ENCODE results near the gene ASTN1. TPM values are rescaled to one million over a fixed set of nuclear protein-coding genes. Genes with fewer than 3 reads are reported as not detected.

ASTN1 gene
- total and polyA plus RNA-seq, 9 of the 15 experiments (the other 6 are each of a cell fraction or from before 2014, with no cell fraction given): 0.05 to 0.22 (median 0.18) TPM

DNA sequence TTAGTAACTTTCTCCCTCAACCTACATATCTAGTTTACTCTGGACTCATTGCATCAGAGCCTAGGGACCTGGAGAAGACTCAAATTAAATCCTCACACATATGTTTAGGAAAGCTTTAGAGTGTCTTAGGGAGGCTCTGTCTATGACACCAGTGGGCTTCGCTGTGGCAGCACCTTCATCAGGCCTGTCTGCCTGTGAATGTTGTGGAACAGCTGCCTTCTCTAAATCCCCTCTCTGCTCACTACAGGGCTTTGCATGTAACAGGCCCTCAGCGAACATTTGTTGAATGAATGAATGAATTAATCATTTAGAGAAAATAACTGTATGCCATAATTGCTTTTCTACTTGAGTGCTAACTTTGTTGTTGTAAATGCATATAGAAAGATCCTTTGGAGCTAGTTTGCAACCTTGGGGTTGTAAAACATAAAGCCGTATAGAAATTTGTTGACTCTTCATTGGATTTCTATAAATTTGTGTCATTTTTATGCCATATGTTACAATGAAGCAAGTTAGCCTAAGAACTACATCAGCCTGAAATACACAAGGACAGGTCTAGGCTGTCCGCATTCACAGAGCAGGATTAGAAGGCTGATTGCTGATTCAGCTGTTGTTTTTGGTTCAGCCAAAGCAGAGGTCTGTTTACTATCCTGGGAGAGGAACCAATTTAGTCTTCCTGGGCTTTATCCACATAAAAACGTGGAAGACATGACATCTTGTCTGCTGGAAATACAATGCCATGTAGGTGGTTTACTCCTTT, 238.0 kb downstream of the ASTN1 start (continued):
- TF ChIP-seq, protein P1, sequence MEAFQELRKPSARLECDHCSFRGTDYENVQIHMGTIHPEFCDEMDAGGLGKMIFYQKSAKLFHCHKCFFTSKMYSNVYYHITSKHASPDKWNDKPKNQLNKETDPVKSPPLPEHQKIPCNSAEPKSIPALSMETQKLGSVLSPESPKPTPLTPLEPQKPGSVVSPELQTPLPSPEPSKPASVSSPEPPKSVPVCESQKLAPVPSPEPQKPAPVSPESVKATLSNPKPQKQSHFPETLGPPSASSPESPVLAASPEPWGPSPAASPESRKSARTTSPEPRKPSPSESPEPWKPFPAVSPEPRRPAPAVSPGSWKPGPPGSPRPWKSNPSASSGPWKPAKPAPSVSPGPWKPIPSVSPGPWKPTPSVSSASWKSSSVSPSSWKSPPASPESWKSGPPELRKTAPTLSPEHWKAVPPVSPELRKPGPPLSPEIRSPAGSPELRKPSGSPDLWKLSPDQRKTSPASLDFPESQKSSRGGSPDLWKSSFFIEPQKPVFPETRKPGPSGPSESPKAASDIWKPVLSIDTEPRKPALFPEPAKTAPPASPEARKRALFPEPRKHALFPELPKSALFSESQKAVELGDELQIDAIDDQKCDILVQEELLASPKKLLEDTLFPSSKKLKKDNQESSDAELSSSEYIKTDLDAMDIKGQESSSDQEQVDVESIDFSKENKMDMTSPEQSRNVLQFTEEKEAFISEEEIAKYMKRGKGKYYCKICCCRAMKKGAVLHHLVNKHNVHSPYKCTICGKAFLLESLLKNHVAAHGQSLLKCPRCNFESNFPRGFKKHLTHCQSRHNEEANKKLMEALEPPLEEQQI (IDR thresholded peaks at IDR 0.05): no peak
- no peak for TF ChIP-seq MTA2 (IDR thresholded peaks at IDR 0.05; ENCODE audit: low read depth)

DNA sequence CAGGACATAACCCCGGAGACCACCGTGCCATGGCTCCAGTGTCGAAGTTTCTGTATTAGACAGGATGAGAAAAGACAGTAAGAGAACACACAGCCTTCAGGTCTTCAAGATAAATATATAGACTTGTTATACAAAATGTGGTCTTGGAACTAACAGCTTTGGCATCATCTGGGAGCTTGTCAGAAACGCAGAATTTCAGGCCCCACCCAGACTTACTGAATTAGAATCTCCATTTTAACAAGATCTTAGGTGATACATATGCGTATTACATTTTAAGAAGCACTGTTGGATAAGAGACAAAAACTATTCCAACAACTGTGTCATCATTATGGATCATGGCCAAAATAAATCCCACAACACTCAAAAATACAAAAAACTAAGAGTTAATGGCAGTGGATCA, 239.3 kb downstream of the ASTN1 start:
- ChIA-PET CTCF (ENCODE audit: low intra/inter-chr PET ratio) (no interaction called here), POLR2A (interaction anchor here (1.2 to 1.4 kb wide), 2 partner anchors 10 to 13 kb away, joined by 4 read pairs; no protein-coding TSS in a partner anchor)
- no peak overlapping the region for H3K4me2 ChIP-seq (ENCODE audit: insufficient read depth, low read length)
- no peak overlapping the region for H3K4me3 ChIP-seq
- in situ Hi-C loops (cut with MboI) (no loop called here), intact Hi-C loops (cut with micrococcal nuclease) (no loop called here)
- no peaks in the 10 kb centered on the region for H3K9me1 ChIP-seq (ENCODE audit: control insufficient read depth, insufficient read depth, low read length)
- no peaks in the 10 kb centered on the region for H4K20me1 ChIP-seq (replicated peaks; ENCODE audit: control insufficient read depth, insufficient read depth, low read length)
- no peak overlapping the region for H2AFZ ChIP-seq (ENCODE audit: low read depth, low read length)
- H3K27ac ChIP-seq (ENCODE audit: extremely low read depth, low read depth, low read length): no peak overlapping the region
- DNase-seq (ENCODE audit: extremely low read depth in 1 of 4, low spot score in 3 of 4) (no peak), ATAC-seq (no peak), FAIRE-seq (no peak)
- H3K4me1 ChIP-seq (replicated peaks in 1 of 2; ENCODE audit: control insufficient read depth in 2 of 2, insufficient read depth in 2 of 2, low read length in 2 of 2): no peaks in the 10 kb centered on the region
- no peaks in the 10 kb centered on the region for H3K9me3 ChIP-seq (replicated peaks; ENCODE audit: control insufficient read depth, insufficient read depth, low read depth, low read length)
- WGBS (ENCODE audit: insufficient coverage, low coverage, missing lambda C conversion rate): 1% methylated on average over 5 of the region's 5 CpGs
- no peaks in the 10 kb centered on the region for H3K36me3 ChIP-seq (ENCODE audit: control insufficient read depth, insufficient read depth, low read length)
- no peaks in the 10 kb centered on the region for H3K79me2 ChIP-seq (ENCODE audit: control insufficient read depth, insufficient read depth, low read length)
- BruUV-seq (replicated peaks): no TSS peak
- H3K9ac ChIP-seq (ENCODE audit: insufficient read depth in 1 of 2, low read depth in 2 of 2, low read length in 2 of 2): no peak overlapping the region
- TF ChIP-seq, protein P2, sequence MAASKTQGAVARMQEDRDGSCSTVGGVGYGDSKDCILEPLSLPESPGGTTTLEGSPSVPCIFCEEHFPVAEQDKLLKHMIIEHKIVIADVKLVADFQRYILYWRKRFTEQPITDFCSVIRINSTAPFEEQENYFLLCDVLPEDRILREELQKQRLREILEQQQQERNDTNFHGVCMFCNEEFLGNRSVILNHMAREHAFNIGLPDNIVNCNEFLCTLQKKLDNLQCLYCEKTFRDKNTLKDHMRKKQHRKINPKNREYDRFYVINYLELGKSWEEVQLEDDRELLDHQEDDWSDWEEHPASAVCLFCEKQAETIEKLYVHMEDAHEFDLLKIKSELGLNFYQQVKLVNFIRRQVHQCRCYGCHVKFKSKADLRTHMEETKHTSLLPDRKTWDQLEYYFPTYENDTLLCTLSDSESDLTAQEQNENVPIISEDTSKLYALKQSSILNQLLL (CRISPR knock-in tag; IDR thresholded peaks at IDR 0.05; ENCODE audit: borderline replicate concordance): no peak
- TF ChIP-seq, protein P3, sequence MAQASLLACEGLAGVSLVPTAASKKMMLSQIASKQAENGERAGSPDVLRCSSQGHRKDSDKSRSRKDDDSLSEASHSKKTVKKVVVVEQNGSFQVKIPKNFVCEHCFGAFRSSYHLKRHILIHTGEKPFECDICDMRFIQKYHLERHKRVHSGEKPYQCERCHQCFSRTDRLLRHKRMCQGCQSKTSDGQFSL (CRISPR knock-in tag; IDR thresholded peaks at IDR 0.05): no peak
- TF ChIP-seq, protein P3 (tag; IDR thresholded peaks at IDR 0.05): no peak
- no peak for TF ChIP-seq SMAD1 (IDR thresholded peaks at IDR 0.05; ENCODE audit: low read depth, low read length, partially characterized antibody)
- no peak for TF ChIP-seq ZNF589 (CRISPR knock-in tag; IDR thresholded peaks at IDR 0.05; ENCODE audit: low read depth)
- no peak for TF ChIP-seq CTBP1 (IDR thresholded peaks at IDR 0.05; ENCODE audit: borderline replicate concordance)
- TF ChIP-seq, protein P1 (IDR thresholded peaks at IDR 0.05): no peak
- no peak for TF ChIP-seq MIER1 (IDR thresholded peaks at IDR 0.05; ENCODE audit: low read depth)
- TF ChIP-seq ZNF121 (CRISPR knock-in tag; conservative IDR thresholded peaks at IDR 0.05): no peak
- TF ChIP-seq MCM7 (IDR thresholded peaks at IDR 0.05): no peak
- TF ChIP-seq, protein P4, sequence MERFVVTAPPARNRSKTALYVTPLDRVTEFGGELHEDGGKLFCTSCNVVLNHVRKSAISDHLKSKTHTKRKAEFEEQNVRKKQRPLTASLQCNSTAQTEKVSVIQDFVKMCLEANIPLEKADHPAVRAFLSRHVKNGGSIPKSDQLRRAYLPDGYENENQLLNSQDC (CRISPR knock-in tag; IDR thresholded peaks at IDR 0.05): no peak
- no peak for TF ChIP-seq ZNF695 (CRISPR knock-in tag; IDR thresholded peaks at IDR 0.05)
- H3K27me3 ChIP-seq (ENCODE audit: control insufficient read depth in 2 of 2, insufficient read depth in 2 of 2, low read length in 2 of 2): peaks cover 0 to 7% of the 10 kb centered on the region in 2 experiments; a peak in 2 of 5 replicates

All from K562 (cell line).